Measurements from ENCODE around the gene TSC1. TPM values are rescaled to one million over a fixed set of nuclear protein-coding genes. Genes with fewer than 3 reads are reported as not detected.

The TSC1 gene
- total RNA-seq, 1 donor from 2014 or later = 42.6 TPM

- intact Hi-C loops (cut with DNase I) = no loop called here
- peak; percentile 80 for DNase-seq (ENCODE audit: missing footprints)
- ATAC-seq = peak; percentile 79
Measured at GRCh38 chr9:132878695-132879456, 65.5 kb downstream of the TSC1 start, which contains the start of gene SPACA9. Gene SPACA9 (plus strand): TSS chr9:132878898. CDS start chr9:132883948, 5,050 bp downstream.

DNA sequence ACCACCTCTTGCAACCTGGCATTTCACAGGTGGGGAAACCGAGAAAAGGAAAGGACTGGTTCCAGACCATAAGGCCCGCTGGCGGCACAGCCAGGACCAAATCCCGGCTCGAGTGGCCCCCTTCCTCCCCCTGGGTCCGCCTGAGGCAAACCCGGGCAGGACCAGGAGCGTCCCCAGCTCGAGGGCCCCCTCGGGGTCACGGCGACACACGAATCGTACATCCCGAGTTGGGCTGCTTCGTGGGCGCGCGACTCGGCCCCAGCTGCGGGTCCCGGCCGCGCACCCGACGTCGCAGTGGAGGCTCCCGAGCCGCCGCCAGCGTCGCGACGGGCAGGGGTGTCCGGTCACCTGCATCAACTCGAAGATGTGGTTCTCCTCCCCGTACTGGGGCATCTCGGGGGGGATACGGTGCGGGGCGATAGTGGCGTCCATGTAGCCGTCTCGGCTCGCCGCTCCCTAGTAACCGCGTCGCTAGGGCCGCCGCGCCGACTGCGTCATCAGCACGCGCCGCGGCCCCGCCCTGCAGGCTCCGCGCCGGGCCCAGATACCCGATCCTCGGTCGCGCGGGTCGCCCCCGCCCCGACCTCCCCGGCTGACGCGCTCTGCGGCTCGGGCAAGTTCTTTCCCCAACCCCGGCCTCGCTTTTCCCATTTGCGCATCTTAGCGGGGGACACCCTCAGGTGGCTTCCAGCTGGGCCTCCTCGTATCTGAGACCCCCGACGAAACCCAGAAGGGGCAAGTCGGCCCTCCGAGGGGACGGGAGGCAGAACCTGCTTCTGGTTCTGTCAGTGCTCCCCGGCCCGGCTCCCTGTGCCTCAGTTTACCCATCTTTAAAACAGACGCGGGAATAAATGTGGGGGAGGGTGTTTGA, 66.4 kb downstream of the TSC1 start, which contains the start of gene AK8:
AK8 (minus strand) TSS at position 461 of the 871 bp plus-strand sequence; CDS start at position 432, 29 bp downstream.
- DNase-seq (ENCODE audit: missing footprints) (peak; percentile 87), ATAC-seq (peak; percentile 86)
- intact Hi-C loops (cut with DNase I) = no loop called here

DNA sequence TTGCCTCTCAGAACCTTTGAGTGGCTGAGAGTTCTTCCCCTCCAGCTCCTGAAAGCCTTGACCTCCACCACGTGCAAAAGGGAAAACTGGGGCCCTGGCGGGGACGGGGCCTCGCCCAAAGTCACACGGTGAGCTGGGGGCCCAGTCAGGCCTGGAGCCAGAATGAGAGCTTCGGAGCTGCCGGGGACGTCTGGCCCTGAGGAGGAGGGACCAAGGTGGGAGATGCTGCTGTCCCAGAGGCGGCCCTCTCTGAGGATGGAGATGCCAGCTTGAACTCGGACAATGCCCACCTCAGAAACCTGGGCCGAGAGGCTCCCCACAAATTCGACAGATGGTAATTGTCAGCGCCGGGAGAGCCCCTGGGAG, 67.0 kb downstream of the TSC1 start:
- no peak for DNase-seq (ENCODE audit: missing footprints)
- ATAC-seq = no peak
- intact Hi-C loops (cut with DNase I) = no loop called here

- intact Hi-C loops (cut with DNase I) = no loop called here
- DNase-seq (ENCODE audit: missing footprints) = no peak
- ATAC-seq = no peak
Measured at GRCh38 chr9:132876849-132877248, 67.6 kb downstream of the TSC1 start.

GRCh38 chr9:132875159-132875558, 69.3 kb downstream of the TSC1 start:
- ATAC-seq = no peak
- DNase-seq (ENCODE audit: missing footprints) = no peak
- intact Hi-C loops (cut with DNase I) = no loop called here

DNA sequence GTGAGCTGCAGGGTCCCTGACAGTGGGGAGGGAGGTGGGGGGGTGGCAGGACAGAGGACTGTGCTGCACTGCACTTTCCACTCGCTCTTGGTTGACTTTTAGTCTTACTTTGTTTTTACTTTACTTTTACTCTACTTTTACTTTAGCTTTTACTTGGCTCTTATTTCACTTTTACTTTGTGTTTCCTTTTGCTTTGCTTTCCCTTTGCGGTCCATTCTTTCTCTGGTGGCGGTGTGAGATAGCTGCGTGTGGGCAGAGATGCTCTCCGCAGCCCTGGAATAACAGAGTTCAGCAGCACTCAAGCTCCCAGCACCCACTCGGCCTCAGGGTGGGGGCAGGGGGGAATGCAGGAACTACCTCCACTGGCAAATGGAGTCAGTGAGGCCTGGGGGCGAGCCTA, 71.0 kb downstream of the TSC1 start:
- no peak for DNase-seq (ENCODE audit: missing footprints)
- intact Hi-C loops (cut with DNase I) = no loop called here

GRCh38 chr9:132869266-132869665, 75.2 kb downstream of the TSC1 start:
- intact Hi-C loops (cut with DNase I) = no loop called here
- ATAC-seq (no peak), DNase-seq (ENCODE audit: missing footprints) (no peak)

More for the DNA sequence above, 71.0 kb downstream of the TSC1 start:
- no peak for ATAC-seq

GRCh38 chr9:132866898-132867297, 77.5 kb downstream of the TSC1 start:
- DNase-seq (ENCODE audit: missing footprints) (no peak), ATAC-seq (no peak)
- intact Hi-C loops (cut with DNase I) = no loop called here

- no peak for ATAC-seq
- intact Hi-C loops (cut with DNase I) = no loop called here
- no peak for DNase-seq (ENCODE audit: missing footprints)
Measured at GRCh38 chr9:132864691-132865090, 79.7 kb downstream of the TSC1 start.

GRCh38 chr9:132864277-132864676, 80.1 kb downstream of the TSC1 start:
- ATAC-seq = no peak
- intact Hi-C loops (cut with DNase I) = no loop called here
- no peak for DNase-seq (ENCODE audit: missing footprints)

GRCh38 chr9:132863096-132863495, 81.3 kb downstream of the TSC1 start:
- DNase-seq (ENCODE audit: missing footprints) = no peak
- intact Hi-C loops (cut with DNase I) = no loop called here
- ATAC-seq = no peak

GRCh38 chr9:132862533-132862932, 81.9 kb downstream of the TSC1 start:
- ATAC-seq = no peak
- no peak for DNase-seq (ENCODE audit: missing footprints)
- intact Hi-C loops (cut with DNase I) = no loop called here

DNA sequence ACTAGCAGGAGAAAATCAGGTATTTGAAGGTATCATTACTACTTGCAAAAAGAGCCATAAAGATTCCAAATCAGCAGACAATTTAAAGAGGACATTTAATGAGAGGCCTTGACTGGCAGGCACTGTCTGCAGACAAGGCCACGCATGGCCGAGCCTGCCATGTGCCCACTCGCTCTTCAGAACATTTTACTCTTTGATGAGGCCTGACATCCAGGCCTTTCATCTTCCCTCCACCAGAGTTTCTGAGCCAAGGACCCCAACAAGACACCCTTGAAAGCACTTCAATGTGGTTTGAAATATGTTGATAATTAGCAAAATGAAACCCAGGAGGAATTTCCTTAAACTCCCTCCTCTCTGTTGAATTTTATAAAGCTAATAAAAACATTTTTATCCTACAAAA, 82.8 kb downstream of the TSC1 start:
- ATAC-seq (no peak), DNase-seq (ENCODE audit: missing footprints) (no peak)
- intact Hi-C loops (cut with DNase I) = no loop called here

DNA sequence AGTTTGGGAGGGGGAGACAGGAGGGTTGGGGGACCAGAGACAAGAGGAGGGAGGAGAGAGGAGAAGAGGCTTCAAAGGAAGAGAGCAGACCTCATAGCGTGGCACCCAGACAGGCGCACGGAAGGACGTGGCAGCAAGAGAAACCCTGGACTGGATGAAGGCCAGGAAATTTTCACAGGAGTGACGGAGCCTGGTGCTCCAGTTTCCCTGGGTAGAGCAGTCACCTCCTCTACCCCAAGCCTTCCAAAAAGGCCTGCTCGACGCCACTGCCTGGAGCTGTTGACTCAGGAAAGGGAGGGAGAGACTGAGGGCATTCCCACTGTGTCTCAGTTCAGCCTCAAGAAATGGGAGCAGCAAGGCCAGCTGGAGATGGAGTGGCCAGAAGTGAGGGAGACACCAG, 85.7 kb downstream of the TSC1 start:
- intact Hi-C loops (cut with DNase I) = no loop called here
- ATAC-seq (no peak), DNase-seq (ENCODE audit: missing footprints) (no peak)

- DNase-seq (ENCODE audit: missing footprints) (no peak), ATAC-seq (peak; percentile 48)
- intact Hi-C loops (cut with DNase I) = no loop called here
Measured at GRCh38 chr9:132857616-132858342, 86.6 kb downstream of the TSC1 start.

GRCh38 chr9:132857031-132857430, 87.4 kb downstream of the TSC1 start:
- intact Hi-C loops (cut with DNase I) = no loop called here
- ATAC-seq = peak; percentile 95
- DNase-seq (ENCODE audit: missing footprints) = peak; percentile 71

GRCh38 chr9:132855904-132856303, 88.5 kb downstream of the TSC1 start:
- DNase-seq (ENCODE audit: missing footprints) (no peak), ATAC-seq (no peak)
- intact Hi-C loops (cut with DNase I) = no loop called here

- no peak for DNase-seq (ENCODE audit: missing footprints)
- intact Hi-C loops (cut with DNase I) = no loop called here
- ATAC-seq = no peak
Measured at GRCh38 chr9:132854832-132855231, 89.6 kb downstream of the TSC1 start.

GRCh38 chr9:132853482-132853881, 90.9 kb downstream of the TSC1 start:
- no peak for ATAC-seq
- DNase-seq (ENCODE audit: missing footprints) = no peak
- intact Hi-C loops (cut with DNase I) = no loop called here

All from Right ventricle myocardium inferior (tissue), 1 donor.